Spleen (tissue), 7 donors: Measurements from ENCODE around the gene AP5B1.

Source experiments
- CTCF ChIP-seq, 11 experiments: fragments of 200-600 bp in 7 of 11; fragments of 450-650 bp in 4 of 11; sonication (generic) in 4 of 11; IDR thresholded peaks in 8 of 11; conservative IDR thresholded peaks in 3 of 11; 1 replicate in 7 of 11; 2 replicates in 4 of 11; pipeline versions ENCODE4 v1.4.0 to v1.8.0; 2016 to 2021; ENCODE audit warnings: antibody characterized with exemption in 11 of 11, inconsistent platforms in 4 of 11, mild to moderate bottlenecking in 1 of 11
- POLR2AphosphoS5 ChIP-seq, 3 donors: sonication (generic); formaldehyde crosslinking; IDR thresholded peaks; one replicate each; pipeline ENCODE4 v1.5.1; 2017; ENCODE audit warnings: antibody characterized with exemption in 3 of 3
- donor health status: DM: no; HTN: no; CAD: no; lungs with moderate emphysema.
- donor health status: DM: no; HTN: no; CAD: no.
- donor health status: DM: no; HTN: no; CAD: no.

GRCh38 chr11:65730461-65730860, 50.3 kb downstream of the AP5B1 start:
- TF ChIP-seq CTCF (IDR thresholded peaks at IDR 0.05 in 8 of 11, conservative IDR thresholded peaks at IDR 0.05 in 3 of 11) (no peak), POLR2AphosphoS5 (IDR thresholded peaks at IDR 0.05) (no peak)
